Measurements from ENCODE around the gene IKZF3.
"Not testable (repeated sequence)": the region's sequence is repeated elsewhere in the genome, so short reads cannot be mapped to it uniquely, and the experiment has no call there.

IKZF3 gene

DNA sequence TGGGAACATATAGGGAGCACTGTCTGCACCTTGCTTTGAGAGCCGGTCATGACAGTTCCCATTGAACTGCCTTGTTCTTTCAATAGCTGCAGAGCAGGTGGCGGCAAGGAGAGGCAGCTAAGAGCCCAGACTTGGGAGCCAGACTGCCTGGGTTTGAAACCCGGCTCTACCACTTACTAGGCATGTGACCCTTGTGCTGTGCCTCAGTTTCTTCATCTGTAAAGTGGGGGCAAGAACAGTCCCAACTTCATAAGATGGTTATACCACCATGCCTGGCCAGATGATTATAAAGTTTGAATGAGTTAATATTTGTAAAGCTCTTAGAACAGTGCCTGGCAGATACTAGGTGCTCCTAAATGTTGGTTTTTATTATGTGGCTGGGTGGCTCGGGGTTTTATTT, 149.9 kb downstream of the IKZF3 start:
- Mint-ChIP-seq H3K27me3 (no peaks in the 10 kb centered on the region), H3K9me3 (no peaks in the 10 kb centered on the region), H3K4me1 (ENCODE audit: low read depth) (no peaks in the 10 kb centered on the region), H3K4me3 (no peak overlapping the region), H3K27ac (no peak overlapping the region), H3K36me3 (ENCODE audit: low read depth) (no peaks in the 10 kb centered on the region)
- DNase-seq, result no peak

DNA sequence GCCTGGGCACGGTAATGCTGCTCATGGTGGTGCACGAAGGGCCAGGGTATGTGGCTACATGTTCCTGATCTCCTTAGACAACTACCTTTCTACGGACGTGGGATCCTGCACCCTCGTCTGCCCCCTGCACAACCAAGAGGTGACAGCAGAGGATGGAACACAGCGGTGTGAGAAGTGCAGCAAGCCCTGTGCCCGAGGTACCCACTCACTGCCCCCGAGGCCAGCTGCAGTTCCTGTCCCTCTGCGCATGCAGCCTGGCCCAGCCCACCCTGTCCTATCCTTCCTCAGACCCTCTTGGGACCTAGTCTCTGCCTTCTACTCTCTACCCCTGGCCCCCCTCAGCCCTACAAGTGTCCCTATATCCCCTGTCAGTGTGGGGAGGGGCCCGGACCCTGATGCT, 152.3 kb downstream of the IKZF3 start:
- no peaks in the 10 kb centered on the region for H3K9me3 Mint-ChIP-seq
- peaks cover 8% of the 10 kb centered on the region for H3K4me1 Mint-ChIP-seq (ENCODE audit: low read depth)
- no peak overlapping the region for H3K27ac Mint-ChIP-seq
- H3K36me3 Mint-ChIP-seq (ENCODE audit: low read depth), result no peaks in the 10 kb centered on the region
- no peak overlapping the region for H3K4me3 Mint-ChIP-seq
- H3K27me3 Mint-ChIP-seq, result no peaks in the 10 kb centered on the region
- DNase-seq, result no peak

DNA sequence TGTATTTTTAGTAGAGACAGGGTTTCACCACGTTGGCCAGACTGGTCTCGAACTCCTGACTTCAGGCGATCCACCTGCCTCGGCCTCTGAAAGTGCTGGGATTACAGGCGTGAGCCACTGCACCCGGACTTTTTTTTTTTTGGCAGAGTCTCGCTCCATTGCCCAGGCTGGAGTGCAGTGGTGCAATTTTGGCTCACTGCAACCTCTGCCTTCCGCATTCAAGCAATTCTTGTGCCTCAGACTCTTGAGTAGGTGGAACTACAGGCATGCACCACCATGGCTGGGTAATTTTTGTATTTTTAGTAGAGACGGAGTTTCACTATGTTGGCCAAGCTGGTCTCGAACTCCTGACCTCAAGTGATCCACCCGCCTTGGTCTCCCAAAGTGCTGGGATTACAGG, 153.0 kb downstream of the IKZF3 start:
- not testable (repeated sequence) for H3K36me3 Mint-ChIP-seq (ENCODE audit: low read depth); H3K4me3 Mint-ChIP-seq; H3K9me3 Mint-ChIP-seq; H3K27me3 Mint-ChIP-seq; H3K27ac Mint-ChIP-seq; DNase-seq
- H3K4me1 Mint-ChIP-seq (ENCODE audit: low read depth), result peaks cover 11% of the 10 kb centered on the region

DNA sequence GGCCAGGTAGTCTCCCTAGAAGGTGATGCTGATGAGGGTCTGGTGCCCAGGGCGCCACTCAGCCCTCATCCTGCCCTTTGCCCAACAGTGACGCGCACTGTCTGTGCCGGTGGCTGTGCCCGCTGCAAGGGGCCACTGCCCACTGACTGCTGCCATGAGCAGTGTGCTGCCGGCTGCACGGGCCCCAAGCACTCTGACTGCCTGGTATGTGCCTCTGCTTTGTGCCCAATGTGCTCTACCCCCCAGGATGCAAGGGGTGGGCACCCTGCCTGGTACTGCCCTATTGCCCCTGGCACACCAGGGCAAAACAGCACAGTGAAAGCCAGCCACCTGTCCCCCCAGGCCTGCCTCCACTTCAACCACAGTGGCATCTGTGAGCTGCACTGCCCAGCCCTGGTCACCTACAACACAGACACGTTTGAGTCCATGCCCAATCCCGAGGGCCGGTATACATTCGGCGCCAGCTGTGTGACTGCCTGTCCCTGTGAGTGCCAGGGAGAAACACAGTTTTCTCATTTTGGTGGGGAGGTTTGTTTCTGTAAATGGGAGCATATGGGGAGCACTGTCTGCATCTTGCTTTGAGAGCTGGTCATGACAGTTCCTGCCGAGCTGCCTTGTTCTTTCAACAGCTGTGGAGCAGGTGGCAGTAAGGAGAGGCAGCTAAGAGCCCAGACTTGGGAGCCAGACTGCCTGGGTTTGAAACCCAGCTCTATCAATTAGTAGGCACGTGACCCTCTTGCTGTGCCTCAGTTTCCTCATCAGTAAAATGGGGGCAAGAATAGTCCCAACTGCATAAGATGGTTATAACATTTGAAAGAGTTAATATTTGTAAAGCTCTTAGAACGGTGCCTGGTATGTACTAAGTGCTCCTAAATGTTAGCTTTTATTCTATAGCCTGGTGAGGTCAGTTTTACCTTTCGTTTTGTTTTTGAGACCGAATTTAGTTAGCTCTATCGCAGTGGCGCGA, 153.8 kb downstream of the IKZF3 start:
- DNase-seq, result no peak
- peaks cover 11% of the 10 kb centered on the region for H3K4me1 Mint-ChIP-seq (ENCODE audit: low read depth)
- no peaks in the 10 kb centered on the region for H3K27me3 Mint-ChIP-seq
- no peak overlapping the region for H3K4me3 Mint-ChIP-seq
- H3K36me3 Mint-ChIP-seq (ENCODE audit: low read depth), result no peaks in the 10 kb centered on the region
- no peaks in the 10 kb centered on the region for H3K9me3 Mint-ChIP-seq
- no peak overlapping the region for H3K27ac Mint-ChIP-seq

DNA sequence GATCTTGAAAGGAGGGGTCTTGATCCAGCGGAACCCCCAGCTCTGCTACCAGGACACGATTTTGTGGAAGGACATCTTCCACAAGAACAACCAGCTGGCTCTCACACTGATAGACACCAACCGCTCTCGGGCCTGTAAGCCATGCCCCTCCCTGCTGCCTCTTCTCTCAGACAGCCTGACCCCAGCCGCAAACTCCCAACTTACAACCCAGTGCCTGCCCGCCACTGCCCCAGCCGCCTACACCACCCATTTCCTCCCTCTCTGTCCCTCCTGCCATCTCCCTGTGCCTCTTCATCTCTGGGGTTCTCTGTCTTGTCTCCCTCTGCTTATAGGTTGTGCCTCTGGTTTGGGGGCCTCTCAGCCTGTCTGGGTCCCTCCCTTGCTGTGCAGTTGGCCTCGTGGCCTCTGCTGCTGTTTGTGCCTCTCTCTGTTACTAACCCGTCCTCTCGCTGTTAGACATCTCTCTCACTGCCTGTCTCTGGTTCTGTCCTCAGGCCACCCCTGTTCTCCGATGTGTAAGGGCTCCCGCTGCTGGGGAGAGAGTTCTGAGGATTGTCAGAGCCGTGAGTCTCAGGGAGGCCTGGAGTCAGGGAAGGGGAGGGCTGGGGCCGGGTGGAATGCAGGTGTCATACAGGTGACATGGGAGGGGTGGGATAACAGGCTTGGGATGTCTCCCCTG, 154.7 kb downstream of the IKZF3 start:
- DNase-seq, result no peak
- Mint-ChIP-seq H3K36me3 (ENCODE audit: low read depth) (no peaks in the 10 kb centered on the region), H3K4me3 (no peak overlapping the region), H3K9me3 (no peaks in the 10 kb centered on the region), H3K27me3 (no peaks in the 10 kb centered on the region), H3K27ac (no peak overlapping the region), H3K4me1 (ENCODE audit: low read depth) (peaks cover 11% of the 10 kb centered on the region)
